Stimulated activated CD4-positive, alpha-beta T cell treated with anti-CD3 and anti-CD28 coated beads, Interleukin-15, amount 100 ng/mL, for 24 hours (primary cell): ENCODE results near the gene RENBP.

Experiments
- DNase-seq: peaks from one replicate; pipeline ENCODE4 v3.0.0-alpha.2; 2020

The RENBP gene

DNA sequence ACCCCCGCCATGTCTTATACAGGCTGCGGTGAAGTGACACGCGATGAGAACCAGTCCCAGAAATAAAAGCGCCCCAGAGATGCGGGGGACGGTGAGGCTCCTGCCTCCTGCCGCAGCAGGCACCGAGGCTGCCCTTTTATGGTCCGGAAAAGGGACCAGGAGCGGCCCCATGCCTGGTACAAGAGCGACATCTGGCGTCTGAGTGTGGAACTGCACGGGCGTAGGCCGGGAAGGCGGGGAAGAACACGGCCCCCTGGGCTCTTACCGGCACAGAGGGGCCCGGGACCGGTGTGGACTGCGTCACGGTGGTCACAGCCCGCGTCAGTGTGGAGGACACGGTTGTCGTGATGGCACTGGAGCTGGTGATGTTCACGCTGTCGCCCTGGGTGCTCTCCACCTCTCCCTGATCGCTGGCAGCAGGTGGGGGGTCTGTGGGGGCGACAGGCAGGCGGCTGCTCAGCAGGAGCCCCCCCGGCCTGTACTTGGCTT, 8.9 kb upstream of the RENBP start:
- DNase-seq: peak; percentile 79

DNA sequence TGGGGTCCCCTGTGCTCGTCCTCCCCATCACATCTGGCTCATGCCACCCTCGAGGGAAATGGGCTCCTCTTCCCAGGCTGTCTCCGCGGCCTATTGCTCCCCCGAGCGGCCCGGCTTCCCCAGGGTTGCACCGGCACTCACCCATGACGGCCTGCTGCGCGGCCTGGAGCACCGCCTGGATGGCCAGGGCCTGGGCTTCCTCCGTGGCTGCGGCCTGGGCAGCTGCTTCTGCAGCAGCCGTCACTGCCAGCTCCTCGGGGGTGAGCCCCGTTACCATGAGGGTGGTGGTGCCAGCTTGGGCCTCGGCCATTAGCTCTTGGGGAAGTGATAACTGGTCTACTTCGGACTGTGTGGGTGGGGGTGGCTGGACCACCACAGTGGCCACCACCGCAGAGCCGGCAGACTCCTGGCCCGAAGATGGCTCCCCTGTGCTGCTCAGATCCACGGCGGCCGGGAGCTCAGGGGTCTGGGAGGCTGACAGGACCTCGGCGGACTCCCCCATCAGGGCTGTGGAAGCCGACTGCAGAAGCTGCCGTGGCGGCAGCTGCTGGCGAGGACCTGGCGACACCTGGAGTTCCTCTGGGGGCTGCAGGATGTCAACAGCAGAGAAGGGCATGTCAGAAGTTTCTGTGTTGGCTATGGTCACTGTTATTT, 8.1 kb upstream of the RENBP start:
- no peak for DNase-seq

DNA sequence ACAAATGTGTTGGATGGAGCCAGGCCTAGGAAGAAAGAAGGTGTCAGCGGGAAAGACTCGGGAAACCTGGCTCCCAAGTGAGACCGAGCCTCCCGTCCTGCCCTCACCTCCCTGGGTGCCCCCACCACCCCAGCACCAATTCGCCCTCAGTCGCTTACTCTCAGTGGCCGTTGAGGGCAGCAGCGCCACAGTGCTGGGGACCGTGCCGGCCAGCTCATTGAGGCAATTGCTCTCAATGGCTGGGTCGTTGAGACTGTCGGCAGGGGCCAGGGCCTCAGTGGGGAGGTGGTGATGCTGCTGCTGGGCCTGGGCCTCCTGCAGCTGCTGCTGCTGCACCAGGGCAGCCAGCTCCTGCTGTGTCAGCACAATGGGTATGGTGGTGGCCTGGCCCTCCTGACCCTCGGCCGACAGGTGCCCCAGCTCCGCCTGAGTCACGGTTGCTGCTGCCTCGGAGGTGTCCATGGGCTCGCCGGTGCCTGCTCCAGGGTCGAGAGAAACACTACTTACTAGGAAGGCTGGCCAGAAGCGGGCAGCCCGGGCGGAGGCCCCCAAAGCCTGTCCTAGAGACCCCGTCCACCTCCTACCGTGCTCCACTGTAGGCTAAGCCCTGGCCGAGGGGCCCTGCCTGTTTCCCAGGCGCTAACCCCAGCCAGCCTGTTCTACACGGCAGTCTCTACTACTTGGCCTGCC, 7.4 kb upstream of the RENBP start:
- no peak for DNase-seq

DNA sequence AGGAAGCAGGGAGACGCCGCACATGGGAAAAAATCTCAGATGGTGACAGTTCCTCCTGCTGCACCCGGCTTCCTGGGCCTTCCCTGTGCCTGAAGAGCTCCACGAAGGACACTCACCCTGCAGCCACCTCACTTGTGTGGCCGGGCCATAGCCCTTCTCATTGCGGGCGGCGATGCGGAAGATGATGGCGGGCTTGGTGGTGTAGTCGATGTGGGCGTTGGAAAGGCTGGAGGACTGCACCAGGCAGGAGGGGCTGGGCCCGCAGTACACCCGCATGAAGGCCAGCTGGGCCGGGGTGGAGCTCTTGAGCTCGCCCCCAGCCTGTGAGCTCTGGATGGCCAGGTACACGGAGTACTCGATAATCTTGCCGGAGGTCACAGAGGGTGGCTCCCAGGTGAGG, 5.7 kb upstream of the RENBP start:
- no peak for DNase-seq

DNA sequence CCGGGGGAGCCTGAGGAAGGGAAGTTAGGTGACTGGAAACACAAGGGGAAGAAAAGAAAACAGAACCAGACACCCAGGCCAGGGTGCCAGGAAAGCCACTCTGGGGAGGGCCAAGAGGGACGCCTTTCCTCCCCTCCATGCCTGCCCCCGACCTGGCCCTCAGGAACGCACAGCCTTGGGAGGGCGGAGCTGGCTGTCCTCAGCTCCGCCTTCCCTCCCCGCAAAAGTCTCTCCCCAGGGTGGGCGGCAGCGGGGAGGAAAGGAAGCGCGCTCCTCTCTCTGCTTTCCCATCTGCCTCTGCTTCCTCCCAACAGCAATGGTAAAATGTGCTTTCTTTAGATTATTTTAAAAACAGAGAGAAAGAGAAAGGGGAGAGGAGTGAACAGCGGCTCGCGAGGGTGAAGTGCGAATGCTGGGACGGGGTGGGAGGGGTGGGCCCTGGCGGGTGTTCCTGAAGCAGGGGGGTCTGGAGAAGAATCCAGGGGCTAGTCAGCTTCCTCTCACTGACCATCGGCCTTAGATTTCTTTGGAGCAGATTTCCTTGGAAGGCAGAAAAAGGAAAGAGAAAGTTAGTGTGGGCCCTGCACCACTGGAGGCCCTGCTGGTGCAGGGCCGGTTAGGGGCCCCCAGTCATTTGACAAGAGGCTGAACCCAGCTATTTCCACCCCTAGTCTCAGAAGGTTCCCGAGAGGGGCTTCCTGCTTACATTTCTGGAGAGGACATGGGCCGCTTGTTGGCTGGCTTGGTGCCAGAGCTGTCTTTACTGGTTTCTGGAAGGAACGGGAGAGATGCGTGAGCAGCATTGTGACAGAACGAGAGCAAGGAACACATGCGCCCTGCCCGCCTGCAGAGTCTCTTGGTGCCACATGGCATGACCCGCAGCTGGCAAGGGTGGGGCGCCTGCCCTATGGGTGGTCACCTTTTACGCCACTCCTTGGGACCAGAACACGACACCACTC, 4.7 kb upstream of the RENBP start:
- no peak for DNase-seq

DNA sequence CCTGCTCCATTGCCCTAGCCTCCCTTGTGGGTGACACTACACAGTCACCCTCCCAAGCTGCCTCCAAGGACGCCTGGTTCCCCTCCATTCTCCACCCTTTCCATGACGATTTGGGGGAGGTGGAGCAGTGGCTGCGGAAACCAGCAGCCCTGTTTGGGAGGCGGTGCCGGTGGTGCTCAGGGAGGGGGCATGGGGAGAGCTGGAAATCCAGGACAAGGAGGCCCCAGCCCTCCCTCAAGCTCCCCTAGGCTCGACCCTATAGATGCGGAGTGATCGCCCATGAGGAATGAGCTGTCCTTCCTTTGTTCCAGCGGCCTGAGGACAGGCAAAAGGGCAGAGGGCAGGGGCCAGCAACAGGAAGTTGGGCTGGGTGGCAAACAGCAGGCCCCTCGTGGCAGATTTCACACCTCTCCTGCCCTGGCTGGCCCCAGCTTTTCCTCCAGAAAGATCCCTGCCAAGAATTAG, 3.6 kb upstream of the RENBP start:
- DNase-seq: no peak

DNA sequence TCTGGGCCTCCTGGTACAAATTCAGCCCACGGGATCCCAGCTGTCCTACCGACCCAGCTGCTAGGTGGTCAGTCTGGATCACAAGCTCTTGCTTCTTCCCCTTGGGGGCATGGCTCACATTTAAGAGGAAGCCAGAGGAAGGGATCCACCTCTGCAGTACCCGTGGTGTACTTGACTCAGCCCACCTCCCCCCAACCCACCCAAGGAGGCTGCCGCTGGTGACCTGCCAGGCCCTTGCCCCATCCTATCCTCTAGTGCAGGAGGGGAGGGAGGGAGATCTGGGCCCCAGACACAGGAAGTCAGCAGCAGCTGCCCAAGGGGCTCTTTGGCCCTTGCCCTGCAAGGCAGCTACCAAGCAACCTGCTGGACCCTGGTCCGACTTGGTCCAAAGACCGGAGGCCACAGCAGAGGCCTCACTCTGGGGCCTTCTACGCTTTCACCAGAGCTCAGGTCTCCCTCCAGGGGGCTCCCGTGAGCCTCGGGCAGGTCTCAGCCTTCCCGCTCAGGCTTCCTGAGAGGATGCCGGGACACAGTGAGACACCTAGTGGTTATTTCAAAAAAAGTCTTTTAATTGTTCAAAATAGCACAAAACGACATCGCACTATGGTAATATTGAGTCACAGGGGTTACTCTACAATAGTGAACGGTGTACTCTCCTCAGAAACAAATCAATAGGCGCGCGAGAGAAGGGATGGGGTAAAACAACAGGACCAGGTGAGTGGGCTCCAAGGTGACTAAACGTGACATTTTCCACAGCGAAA, 2.7 kb upstream of the RENBP start:
- DNase-seq: peak; percentile 85

DNA sequence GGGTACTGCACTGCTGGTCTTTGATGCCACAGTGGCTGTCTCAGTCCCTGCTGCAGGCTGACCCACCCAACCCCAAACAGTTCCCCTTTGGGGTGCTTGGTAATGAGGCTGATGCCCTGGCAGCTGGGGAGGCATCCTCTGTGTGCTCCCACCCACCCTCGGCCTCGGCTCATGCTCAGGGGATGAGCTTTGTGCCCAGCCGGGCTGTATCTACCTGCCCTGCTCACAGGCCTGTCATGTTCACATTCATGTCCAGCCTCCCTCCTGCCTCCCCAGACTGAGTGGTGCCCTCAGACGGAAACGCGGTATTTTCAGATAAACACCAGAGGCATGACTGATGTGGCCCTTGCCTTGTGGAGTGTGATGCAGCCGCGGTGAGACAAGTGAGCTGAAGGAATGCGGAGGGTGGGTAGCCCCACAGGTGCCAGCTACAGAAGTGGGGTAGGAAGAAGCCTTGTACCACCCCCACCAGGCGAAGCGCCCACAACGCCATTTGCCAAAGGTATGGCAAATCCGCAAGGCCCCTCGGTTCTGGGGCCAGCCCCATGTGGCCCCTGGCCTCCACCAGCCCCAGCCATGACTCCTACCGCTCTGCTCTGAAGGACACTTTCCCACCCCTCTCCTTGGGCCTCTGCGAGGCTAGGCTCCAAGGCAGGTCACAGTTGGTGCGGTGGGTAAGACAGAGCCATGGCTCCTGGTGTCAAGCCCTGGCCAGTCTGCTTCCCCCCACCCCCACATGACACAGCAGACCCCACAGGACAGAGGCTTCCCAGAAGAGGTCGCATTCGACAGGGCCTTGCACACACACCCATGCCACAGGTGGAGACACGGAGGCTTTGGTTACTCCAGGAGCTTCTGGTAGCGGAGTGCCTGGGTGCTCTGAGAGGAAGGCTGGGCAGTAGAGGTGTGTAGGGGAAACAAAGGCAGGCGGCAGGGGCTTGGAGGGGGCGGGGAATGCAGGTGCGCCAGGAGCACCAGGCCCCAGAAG, 1.8 kb upstream of the RENBP start:
- no peak for DNase-seq

DNA sequence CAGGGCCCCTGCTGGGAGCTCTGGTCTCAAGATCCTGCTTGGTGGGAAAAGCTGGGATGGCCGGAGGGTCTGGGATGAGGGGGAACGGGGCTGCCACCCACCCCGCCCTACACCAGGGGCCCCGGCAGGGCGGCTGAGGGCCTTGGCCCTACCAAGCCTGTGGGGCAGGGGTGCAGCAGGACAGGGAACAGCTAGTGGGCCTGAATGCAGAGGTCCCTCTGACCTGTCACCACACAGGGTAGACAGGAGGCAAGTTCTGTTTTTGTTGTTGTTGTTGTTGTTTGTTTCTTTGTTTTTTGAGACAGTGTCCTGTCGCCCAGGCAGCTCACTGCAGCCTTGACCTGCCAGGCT, 332 bp upstream of the RENBP start:
- DNase-seq: no peak

DNA sequence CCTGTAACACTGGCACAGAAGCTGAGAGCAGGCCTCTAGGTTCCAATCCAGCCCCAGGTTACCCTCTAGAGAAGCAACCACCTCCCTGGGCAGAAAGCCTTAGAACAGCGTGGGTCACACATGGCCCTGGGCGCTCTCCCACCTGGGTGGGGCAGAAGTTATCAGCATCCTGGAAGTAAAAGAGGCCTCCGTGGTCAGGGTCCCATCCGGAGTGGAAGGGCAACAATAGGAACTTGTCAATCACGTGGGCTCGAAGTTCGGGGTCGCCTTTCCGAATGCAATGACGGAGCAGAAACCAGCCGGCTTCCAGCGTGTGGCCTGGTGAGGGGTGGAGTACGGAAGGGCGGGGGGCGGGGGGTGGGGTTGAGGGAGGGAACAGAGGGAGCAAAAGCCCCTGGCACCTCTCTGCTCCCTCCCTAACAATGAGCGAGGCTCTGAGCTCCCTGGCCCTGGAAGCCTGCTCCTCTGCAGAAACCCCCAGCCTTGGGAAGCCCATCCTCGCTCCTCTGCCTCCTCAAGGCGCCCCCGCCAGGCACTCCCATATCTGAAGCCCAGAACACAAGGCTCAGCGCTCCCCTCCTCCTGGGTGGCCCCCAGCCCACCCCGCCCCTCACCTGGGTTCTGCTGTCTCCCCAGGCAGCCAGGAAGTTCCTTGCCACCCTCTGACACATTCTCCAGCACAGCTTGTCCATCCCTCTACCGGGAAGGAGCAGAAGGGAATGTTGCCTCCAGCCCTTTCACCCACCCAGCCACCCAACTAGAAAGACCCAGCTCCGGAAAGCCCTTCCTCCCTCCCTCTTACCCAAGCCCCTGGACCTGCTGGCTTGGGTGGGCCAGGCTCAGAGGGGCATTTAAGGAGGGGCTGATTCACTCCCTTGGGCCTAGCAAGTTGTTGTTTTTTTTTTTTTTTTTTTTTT, 2.8 kb downstream of the RENBP start:
- no peak for DNase-seq

DNA sequence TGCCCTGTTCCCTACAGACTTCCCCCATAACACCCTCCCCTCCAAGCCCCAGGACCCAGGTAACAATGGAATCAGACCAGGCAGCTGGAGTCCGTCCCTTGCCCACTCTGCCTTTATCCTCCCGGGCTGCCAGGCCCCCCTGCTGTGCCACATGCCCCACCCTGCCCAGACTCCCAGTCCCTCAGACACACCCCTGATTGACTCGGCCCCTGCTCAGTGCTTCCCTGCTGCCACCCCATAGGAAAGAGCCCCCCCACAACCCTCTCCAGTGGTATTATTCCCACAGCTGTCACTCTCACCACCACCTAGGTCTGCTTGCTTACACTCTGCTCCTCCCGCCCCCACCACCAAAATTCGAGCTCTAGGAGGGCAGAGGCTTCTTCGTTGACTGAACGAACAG, 4.9 kb downstream of the RENBP start:
- no peak for DNase-seq

DNA sequence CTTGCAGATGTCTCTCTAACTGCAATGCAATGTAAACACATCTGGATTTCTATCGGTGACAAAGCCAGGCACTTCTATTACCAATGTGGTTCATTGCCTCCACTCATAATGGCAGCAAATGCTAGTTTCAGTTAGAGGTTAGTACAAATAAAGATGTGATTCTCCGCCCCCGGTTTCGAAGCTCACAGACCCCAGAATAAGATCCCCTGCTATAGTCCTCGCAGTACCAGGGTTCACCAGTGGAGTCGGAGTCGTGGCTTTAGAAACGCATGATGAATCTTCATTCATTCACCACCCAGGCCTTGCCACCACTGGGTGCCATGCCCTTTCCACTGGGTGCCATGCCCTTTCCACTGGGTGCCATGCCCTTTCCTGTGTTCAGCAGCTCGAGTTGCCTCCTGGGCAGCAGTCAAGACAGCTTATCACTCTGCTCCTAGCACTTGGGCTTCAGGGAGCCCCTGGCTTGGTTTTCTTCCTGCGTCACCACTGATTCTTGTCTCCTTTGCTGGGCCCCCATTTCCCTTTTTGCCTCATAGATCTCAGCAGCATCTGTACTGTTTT, 6.1 kb downstream of the RENBP start:
- DNase-seq: no peak

DNA sequence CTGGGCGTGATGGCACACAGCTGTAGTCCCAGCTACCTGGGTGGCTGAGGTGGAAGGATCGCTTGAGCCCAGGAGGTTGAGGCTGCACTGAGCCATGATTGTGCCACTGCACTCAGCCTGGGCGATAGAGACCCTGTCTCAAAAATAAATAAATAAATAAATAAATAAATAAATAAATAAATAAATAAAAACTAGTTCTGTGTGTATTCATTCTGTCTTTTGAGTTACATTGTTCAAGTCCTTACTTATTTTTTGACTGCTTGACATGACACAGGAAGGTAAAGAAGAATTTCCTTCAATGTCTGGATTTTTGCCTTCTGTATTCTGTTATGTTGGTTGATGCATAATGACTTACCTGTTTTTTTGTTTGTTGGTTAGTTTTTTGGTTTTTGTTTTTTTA, 7.4 kb downstream of the RENBP start:
- no peak for DNase-seq

DNA sequence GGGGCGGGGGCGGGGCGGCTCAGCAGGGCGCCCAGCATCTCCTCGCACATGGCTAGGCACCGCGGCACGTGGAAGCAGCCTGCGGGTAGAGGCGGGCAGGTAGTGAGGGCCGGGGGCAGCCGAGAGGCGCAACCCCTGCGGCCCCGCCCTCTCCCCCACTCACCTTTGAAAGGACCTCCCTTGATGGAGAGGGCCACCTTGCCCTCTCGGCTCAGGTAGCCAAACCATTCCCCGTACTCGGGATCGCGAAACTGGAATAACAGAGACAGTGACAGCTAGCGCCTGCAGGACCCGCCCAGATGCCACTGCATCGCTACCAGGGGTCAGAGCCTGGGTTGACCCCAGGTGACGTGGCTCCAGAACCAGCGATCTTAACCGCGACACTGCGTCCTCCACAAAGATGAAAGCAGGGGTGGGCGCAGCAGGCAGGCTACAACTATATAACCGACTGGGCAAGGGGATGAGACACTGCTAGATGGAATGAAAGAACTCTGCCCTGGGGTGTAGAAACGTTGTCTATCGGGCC, 9.1 kb downstream of the RENBP start:
- no peak for DNase-seq

DNA sequence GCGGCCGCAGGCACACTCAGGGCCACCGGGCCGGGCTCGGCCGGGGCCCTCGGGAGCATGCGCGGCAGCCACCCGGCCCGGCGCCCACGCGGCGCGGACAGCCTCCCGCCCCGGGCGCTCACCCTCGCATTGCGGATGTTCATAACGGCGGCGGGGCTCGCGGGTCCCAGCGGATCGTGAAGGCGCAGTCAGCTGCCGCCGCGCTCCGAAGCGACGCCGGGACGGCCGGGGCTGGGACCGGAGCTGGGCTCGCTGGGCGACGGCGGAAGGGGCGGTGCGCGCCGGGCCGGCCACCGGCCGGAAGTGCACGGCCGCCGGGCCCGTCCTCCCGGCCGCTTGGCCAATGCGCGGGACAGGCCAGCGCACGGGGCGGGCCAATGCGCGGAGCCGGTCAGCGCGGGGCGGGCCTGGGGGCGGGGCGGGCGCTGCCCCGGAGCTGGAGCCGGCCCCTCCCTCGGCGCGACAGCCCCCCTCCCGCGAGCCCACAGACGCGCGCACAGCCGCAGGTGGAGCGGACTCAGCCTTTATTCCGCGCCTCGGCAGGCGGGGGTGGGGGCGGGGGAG, 9.6 kb downstream of the RENBP start, which contains the start of gene NAA10:
Gene NAA10, minus strand, starts transcription at position 276 of the 564 bp plus-strand sequence. Its CDS starts 133 bp downstream, at position 143.
- DNase-seq: peak; percentile 79

DNA sequence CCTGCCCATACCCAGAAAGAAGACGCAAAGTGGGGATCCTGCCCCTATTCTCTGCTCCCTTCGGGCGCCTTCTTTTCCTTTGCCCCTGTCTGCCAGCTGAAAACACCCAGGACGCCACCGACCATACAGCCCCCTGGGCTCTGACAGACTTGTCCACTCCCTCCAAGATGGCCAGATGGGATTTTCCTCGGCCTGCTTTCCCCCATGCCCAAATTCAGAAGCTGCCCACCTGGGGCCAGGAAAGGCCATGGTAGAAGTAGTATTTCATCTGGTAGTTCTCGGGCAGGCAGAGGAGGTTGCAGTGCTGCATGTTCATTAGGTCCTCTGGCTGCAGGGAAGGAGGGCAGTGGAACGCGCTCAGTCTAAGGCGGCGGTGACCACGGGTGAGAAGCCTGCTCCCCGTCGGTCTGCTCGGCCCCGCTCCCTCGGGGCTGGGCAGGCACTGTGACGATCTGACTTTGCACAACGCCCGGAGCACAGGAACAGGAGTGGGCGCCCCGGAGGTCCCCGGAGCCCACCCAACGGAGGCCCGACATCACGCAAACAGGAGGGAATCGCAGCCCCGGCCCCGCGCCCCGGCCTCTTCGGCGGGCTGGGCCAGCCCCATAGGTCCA, 10.2 kb downstream of the RENBP start:
- DNase-seq: no peak

DNA sequence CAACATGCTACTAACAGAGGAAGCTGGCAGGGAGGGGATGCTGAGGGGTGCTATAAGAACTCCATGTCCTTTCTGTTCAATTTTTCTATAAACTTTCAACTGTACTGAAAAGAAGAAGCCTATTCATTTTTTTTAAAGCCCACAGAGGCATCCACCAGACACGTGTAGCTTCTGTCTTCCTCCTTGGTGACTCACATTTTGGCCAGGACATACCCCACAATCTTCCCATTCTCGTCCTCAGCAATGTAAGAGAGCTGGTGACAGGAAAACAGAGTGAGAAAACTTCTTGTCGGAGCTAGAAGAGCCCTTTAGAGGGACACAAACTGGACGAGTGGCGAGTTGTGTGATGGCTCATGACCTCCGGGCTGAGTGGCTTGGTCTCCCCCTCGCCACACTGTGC, 10.7 kb downstream of the RENBP start:
- DNase-seq: no peak

DNA sequence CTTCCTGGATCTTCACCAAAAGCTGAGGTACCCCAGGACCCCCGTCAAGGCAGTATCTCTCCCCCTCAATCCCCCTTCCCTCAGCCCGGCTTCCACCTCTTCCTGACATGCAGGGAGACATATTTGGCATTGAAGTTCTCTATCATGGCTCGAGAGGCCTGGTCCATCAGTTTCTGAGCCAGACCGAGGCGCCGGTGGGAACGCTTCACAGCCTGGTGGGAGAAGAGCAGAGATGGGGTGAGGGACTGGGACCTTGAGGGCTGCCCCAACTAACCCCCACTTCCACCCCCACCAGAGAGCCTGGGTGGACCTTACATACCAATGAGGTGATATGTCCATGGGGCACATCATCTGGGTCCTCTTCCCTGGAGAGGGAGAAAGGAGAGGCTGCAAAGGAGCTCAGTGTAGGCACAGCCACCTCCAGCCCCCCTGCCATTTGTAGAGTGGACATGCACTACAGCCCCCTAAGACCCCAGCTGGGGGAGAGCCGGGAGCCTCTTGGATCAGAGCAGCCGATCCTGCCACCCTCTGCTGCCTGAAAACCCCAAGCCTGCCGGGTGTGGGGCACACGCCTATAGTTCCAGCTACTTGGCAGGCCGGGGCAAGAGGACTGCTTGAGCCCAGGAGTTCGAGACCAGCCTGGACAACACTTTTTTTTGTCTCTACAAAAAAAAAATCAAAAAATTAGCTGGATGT, 12.1 kb downstream of the RENBP start:
- DNase-seq: no peak
